OCI-LY3 (cell line): ENCODE results near the gene SHISA7.

Experiments used
- H2AFZ ChIP-seq: fragments of 200-600, 300-600 bp; shearing (Covaris generic); 2 replicates; pipeline ENCODE4 v1.6.0; 2014; ENCODE audit warnings: antibody characterized with exemption, low read depth, low read length
- H3K27ac ChIP-seq: fragments of 200-600, 300-600 bp; sonication (generic); 2 replicates; pipeline ENCODE4 v1.5.1; 2014; ENCODE audit warnings: mild to moderate bottlenecking, low read length, moderate library complexity, mixed read lengths
- H3K27me3 ChIP-seq: fragments of 200-600, 300-600 bp; sonication (generic); 2 replicates; pipeline ENCODE4 v1.6.1; 2014; ENCODE audit warnings: low read depth, low read length, mixed read lengths
- H3K36me3 ChIP-seq: fragments of 200-600, 300-600 bp; sonication (generic); replicated peaks from 2 replicates; pipeline ENCODE3; 2014; ENCODE audit warnings: low read depth, low read length, mixed read lengths
- H3K4me1 ChIP-seq: fragments of 300-600, 200-600 bp; sonication (generic); 2 replicates; pipeline ENCODE4 v1.6.1; 2014; ENCODE audit warnings: low read length, mixed read lengths
- H3K4me2 ChIP-seq: fragments of 200-600, 300-600 bp; sonication (generic); 2 replicates; pipeline ENCODE4 v1.6.1; 2014; ENCODE audit warnings: low read length, mixed read lengths
- H3K4me3 ChIP-seq: fragments of 300-600, 200-600 bp; sonication (generic); 2 replicates; pipeline ENCODE4 v1.5.1; 2014; ENCODE audit warnings: antibody characterized with exemption, mild to moderate bottlenecking, low read length, moderate library complexity
- H3K79me2 ChIP-seq: fragments of 300-600, 200-600 bp; shearing (Covaris generic); 2 replicates; pipeline ENCODE4 v1.6.1; 2014; ENCODE audit warnings: mild to moderate bottlenecking, low read length, mixed read lengths
- H3K9ac ChIP-seq: fragments of 300-600, 200-600 bp; shearing (Covaris generic); 2 replicates; pipeline ENCODE4 v1.6.0; 2014; ENCODE audit warnings: mild to moderate bottlenecking, low read length, moderate library complexity
- H3K9me3 ChIP-seq: fragments of 200-600, 300-600 bp; shearing (Covaris generic); 2 replicates; pipeline ENCODE4 v1.6.1; 2014; ENCODE audit warnings: low read length, mixed read lengths; ENCODE audit not compliant: insufficient read depth
- H4K20me1 ChIP-seq: fragments of 200-600, 300-600 bp; sonication (generic); 2 replicates; pipeline ENCODE4 v1.6.1; 2016; ENCODE audit warnings: low read length, mixed read lengths; ENCODE audit not compliant: insufficient read depth
- CTCF ChIP-seq: fragments of 200-600, 300-600 bp; sonication (generic); IDR thresholded peaks from 2 replicates; pipeline ENCODE4 v1.5.1; 2014; ENCODE audit warnings: antibody characterized with exemption, low read length, low read depth
- EZH2phosphoT487 ChIP-seq: fragments of 200-600 bp; shearing (Covaris generic); IDR thresholded peaks from 2 replicates; pipeline ENCODE4 v1.6.1; 2018; ENCODE audit warnings: antibody characterized with exemption, mixed run types, low read depth

The SHISA7 gene

GRCh38 chr19:55440411-55441105, 2.5 kb downstream of the SHISA7 start:
- no peak overlapping the region for H3K27ac ChIP-seq
- peaks cover 3% of the 10 kb centered on the region; the same call in 1 of the 2 replicates for H3K27me3 ChIP-seq
- H3K36me3 ChIP-seq, result no peaks in the 10 kb centered on the region
- no peaks in the 10 kb centered on the region for H4K20me1 ChIP-seq
- no peak overlapping the region for H3K4me2 ChIP-seq
- H3K9ac ChIP-seq, result no peak overlapping the region
- TF ChIP-seq EZH2phosphoT487 (no peak), CTCF (no peak)
- H3K79me2 ChIP-seq, result no peaks in the 10 kb centered on the region
- H3K9me3 ChIP-seq, result no peaks in the 10 kb centered on the region
- no peak overlapping the region for H2AFZ ChIP-seq
- no peaks in the 10 kb centered on the region for H3K4me1 ChIP-seq
- no peak overlapping the region for H3K4me3 ChIP-seq

GRCh38 chr19:55439052-55439451, 4.0 kb downstream of the SHISA7 start:
- Histone ChIP-seq H3K9me3 (no peaks in the 10 kb centered on the region), H4K20me1 (no peaks in the 10 kb centered on the region), H3K9ac (no peak overlapping the region), H3K4me1 (no peaks in the 10 kb centered on the region), H3K27ac (no peak overlapping the region), H3K27me3 (peaks cover 3% of the 10 kb centered on the region; the same call in 1 of the 2 replicates), H3K4me2 (no peak overlapping the region), H2AFZ (no peak overlapping the region), H3K36me3 (no peaks in the 10 kb centered on the region), H3K4me3 (no peak overlapping the region), H3K79me2 (no peaks in the 10 kb centered on the region)
- no peak for TF ChIP-seq EZH2phosphoT487
- no peak for TF ChIP-seq CTCF

- Histone ChIP-seq H2AFZ (no peak overlapping the region), H3K27ac (no peak overlapping the region), H3K4me3 (no peak overlapping the region), H4K20me1 (no peaks in the 10 kb centered on the region), H3K4me1 (no peaks in the 10 kb centered on the region), H3K27me3 (peaks cover 3% of the 10 kb centered on the region; the same call in 1 of the 2 replicates), H3K9ac (no peak overlapping the region), H3K36me3 (no peaks in the 10 kb centered on the region), H3K9me3 (no peaks in the 10 kb centered on the region), H3K4me2 (no peak overlapping the region), H3K79me2 (no peaks in the 10 kb centered on the region)
- no peak for TF ChIP-seq CTCF
- no peak for TF ChIP-seq EZH2phosphoT487
Measured at GRCh38 chr19:55437410-55437809, 5.7 kb downstream of the SHISA7 start.

GRCh38 chr19:55436847-55437246, 6.3 kb downstream of the SHISA7 start:
- Histone ChIP-seq H4K20me1 (no peaks in the 10 kb centered on the region), H3K36me3 (no peaks in the 10 kb centered on the region), H3K9ac (no peak overlapping the region), H3K79me2 (no peaks in the 10 kb centered on the region), H3K27me3 (peaks cover 3% of the 10 kb centered on the region; the same call in 1 of the 2 replicates), H3K4me3 (no peak overlapping the region), H3K9me3 (no peaks in the 10 kb centered on the region), H3K4me1 (no peaks in the 10 kb centered on the region), H2AFZ (no peak overlapping the region), H3K4me2 (no peak overlapping the region), H3K27ac (no peak overlapping the region)
- TF ChIP-seq EZH2phosphoT487, result no peak
- TF ChIP-seq CTCF, result no peak
